Muscle layer of duodenum (tissue), 2 donors: ENCODE data around the gene TPP1.
A peak's percentile ranks its signal among the peaks of the same experiment; 100 is the strongest.

Experiments used
- H3K27ac ChIP-seq: one replicate; pipeline ENCODE4 v1.7.0; 2013; ENCODE audit warnings: mild to moderate bottlenecking, low read length
- H3K27me3 ChIP-seq: one replicate; pipeline ENCODE4 v1.7.0; 2013; ENCODE audit warnings: low read depth, mild to moderate bottlenecking, control low read depth, low read length
- H3K36me3 ChIP-seq, 2 donors: one replicate each; pipeline ENCODE4 v1.7.0; 2013; ENCODE audit warnings: low read length in 2 of 2, control low read depth in 1 of 2, mild to moderate bottlenecking in 1 of 2; ENCODE audit not compliant: insufficient read depth in 2 of 2, control insufficient read depth in 1 of 2
- H3K4me1 ChIP-seq, 2 donors: one replicate each; pipeline ENCODE4 v1.7.0; 2013; ENCODE audit warnings: low read length in 2 of 2, mild to moderate bottlenecking in 2 of 2, control low read depth in 1 of 2, moderate library complexity in 1 of 2; ENCODE audit not compliant: insufficient read depth in 2 of 2, control insufficient read depth in 1 of 2
- H3K4me3 ChIP-seq, 2 donors: one replicate each; pipeline ENCODE4 v1.7.0; 2013; ENCODE audit warnings: low read length in 2 of 2, low read depth in 1 of 2, mild to moderate bottlenecking in 1 of 2
- H3K9me3 ChIP-seq, 2 donors: one replicate each; pipeline ENCODE4 v1.7.0; 2013; ENCODE audit warnings: low read length in 2 of 2, control low read depth in 1 of 2, mild to moderate bottlenecking in 1 of 2; ENCODE audit not compliant: control insufficient read depth in 1 of 2
- donor health status: healthy.

The TPP1 gene

DNA sequence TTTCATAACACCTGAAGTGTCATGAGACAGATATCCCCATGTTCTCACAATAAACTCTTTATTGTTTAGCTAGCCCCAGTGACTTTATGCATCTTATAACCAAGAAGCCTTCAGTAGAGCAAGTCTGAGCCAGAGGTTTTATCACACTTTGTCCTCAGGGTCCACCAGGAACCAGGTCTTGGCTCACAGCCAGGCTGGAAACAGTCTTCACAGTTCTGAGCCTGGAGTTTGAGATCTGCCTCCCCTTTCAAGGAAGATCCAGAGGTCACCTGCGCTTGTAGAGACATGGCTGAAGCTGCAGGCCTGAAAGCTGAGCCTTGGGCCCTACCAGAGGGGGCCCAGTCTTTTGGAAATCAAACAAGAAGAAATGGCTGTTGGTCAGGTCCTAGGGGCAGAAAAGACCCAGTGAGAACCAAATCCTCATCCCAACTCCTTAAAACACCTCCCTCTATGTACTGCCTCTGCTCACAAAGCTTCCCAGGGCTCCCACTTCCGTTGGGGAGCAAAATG lies 19.3 kb downstream of the TPP1 start:
- Histone ChIP-seq H3K36me3 (peaks cover 32 to 44% of the 10 kb centered on the region in 2 donors), H3K27me3 (no peaks in the 10 kb centered on the region), H3K4me1 (peaks cover 14 to 48% of the 10 kb centered on the region in 2 donors), H3K4me3 (no peak overlapping the region), H3K27ac (no peak overlapping the region), H3K9me3 (no peaks in the 10 kb centered on the region)

DNA sequence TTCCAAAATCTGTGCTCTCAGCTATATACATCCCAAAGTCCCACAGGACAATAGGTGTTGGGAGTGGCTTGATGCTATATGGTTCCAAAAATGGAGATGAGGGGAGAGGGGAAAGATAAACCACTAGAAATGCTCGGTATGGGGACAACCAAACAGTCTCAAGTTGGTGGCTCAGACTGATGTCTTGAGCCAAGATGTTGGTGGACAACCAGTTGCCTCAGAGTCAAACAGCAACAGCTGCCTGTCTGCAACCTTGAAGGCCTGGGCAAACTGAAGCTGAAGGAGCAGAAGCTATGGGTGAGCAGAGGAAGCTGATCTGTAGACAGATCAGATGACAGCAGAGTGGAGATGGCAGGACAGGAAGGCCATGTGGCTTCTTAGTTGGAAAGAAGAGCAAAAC lies 19.8 kb downstream of the TPP1 start:
- Histone ChIP-seq H3K27ac (no peak overlapping the region), H3K9me3 (no peaks in the 10 kb centered on the region), H3K27me3 (no peaks in the 10 kb centered on the region), H3K4me3 (no peak overlapping the region), H3K36me3 (peaks cover 33 to 46% of the 10 kb centered on the region in 2 donors), H3K4me1 (peaks cover 10 to 45% of the 10 kb centered on the region in 2 donors)

DNA sequence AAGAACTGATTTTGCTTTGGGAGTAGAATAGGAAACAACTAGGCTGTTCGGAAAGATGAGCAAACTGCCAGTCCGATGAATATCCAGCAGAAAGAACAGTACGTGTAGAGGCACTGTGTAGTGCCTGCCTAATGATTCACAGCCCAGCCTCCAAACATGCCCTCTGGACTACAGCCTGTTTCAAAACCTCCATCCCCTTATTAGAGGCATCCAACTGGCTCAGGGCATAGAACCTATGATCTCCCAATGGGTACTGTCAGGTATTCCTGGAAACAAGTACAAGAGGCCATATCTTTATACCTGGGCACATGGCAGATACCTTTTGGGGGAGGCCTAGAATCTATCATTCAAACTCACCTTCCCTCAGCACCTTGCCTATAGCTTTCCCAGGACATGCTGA lies 20.7 kb downstream of the TPP1 start:
- peaks cover 38 to 53% of the 10 kb centered on the region in 2 donors for H3K36me3 ChIP-seq
- H3K9me3 ChIP-seq: no peaks in the 10 kb centered on the region
- peaks cover 10 to 45% of the 10 kb centered on the region in 2 donors for H3K4me1 ChIP-seq
- H3K27me3 ChIP-seq: no peaks in the 10 kb centered on the region
- H3K4me3 ChIP-seq: no peak overlapping the region
- H3K27ac ChIP-seq: no peak overlapping the region

DNA sequence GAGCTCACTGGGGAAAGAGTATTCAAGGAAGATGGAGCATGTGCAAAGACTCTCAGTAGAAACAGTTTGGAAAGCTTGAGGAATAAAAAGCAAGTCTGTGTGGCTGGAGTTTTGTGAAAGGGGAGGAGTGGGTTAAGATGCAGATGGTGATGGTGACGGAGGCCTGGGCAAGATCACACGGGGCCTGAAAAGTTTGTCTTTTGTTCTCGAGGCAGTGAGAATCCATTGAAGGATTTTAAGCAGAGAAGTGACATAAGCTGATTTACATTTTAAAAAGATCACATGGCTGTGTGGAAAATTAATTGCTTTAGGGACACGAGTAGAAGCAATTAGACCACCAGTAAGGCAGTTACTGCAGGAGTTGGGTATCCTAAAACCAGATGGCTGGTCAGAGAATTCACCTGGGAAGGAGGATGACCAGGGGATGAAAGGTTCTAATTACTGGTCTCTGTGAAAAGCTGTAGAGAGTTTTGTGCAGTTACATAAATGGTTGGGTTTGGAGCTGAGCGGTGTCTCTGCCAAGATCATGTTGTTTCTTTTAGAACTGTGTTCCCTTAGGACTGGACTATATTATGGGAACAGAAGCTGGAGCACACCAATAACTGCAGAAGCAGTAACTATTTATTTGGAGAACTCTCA lies 22.9 kb downstream of the TPP1 start:
- H3K4me1 ChIP-seq: peaks cover 0 to 28% of the 10 kb centered on the region in 2 donors
- no peaks in the 10 kb centered on the region for H3K27me3 ChIP-seq
- no peak overlapping the region for H3K4me3 ChIP-seq
- peaks cover 41 to 61% of the 10 kb centered on the region in 2 donors for H3K36me3 ChIP-seq
- no peaks in the 10 kb centered on the region for H3K9me3 ChIP-seq
- H3K27ac ChIP-seq: peak overlapping the region; percentile 41

DNA sequence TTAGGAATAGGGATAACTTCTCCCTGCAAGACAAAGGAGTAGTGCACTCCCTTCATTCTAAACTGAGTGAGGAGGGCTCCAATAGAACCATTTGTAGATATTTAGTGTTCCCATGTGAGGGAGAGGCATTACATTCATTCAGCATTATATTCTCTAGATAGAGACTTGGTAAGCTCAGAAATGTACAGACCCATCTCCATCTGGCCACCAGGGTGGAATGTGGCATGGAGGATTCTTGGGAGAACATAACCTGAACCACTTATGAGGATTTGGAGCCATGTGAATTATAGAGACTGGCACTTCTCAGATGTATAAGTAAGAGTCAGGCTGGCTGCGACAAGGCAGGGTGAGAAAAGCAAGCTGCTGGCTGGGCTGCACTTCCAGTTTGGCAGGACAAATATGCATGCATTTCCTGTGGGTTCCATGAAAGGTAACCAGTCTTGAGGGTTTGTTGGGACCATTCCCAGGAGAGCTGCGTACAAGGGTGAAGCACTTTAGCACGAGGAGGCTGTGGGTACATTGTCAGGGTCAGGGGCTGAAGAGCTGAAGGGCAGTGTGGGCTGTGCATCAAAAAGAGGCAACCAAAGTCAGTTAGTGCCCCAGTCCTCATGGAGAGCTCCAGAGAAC lies 25.0 kb downstream of the TPP1 start:
- Histone ChIP-seq H3K27me3 (no peaks in the 10 kb centered on the region), H3K36me3 (peaks cover 20 to 43% of the 10 kb centered on the region in 2 donors), H3K9me3 (no peaks in the 10 kb centered on the region), H3K4me1 (peaks cover 0 to 19% of the 10 kb centered on the region in 2 donors), H3K4me3 (no peak overlapping the region), H3K27ac (no peak overlapping the region)

DNA sequence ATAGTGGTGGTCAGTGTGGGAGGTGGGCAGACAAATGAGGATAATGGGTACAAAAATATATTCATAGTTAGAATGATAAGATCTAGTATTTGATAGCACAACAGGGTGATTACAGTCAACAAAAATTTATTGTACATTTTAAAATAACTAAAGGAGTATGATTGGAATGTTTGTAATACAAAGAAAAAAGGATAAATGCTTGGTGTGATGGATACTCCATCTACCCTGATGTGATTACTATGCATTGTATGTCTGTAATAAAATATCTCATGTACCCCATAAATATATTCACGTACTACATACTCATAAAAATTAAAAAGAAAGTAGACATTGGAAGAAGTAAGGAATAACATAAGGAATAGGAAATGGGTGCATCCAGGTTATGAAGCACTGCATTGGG lies 31.2 kb downstream of the TPP1 start:
- Histone ChIP-seq H3K4me1 (peaks cover 0 to 19% of the 10 kb centered on the region in 2 donors), H3K27ac (no peak overlapping the region), H3K36me3 (peaks cover 6 to 9% of the 10 kb centered on the region in 2 donors), H3K4me3 (no peak overlapping the region), H3K27me3 (no peaks in the 10 kb centered on the region), H3K9me3 (no peaks in the 10 kb centered on the region)

DNA sequence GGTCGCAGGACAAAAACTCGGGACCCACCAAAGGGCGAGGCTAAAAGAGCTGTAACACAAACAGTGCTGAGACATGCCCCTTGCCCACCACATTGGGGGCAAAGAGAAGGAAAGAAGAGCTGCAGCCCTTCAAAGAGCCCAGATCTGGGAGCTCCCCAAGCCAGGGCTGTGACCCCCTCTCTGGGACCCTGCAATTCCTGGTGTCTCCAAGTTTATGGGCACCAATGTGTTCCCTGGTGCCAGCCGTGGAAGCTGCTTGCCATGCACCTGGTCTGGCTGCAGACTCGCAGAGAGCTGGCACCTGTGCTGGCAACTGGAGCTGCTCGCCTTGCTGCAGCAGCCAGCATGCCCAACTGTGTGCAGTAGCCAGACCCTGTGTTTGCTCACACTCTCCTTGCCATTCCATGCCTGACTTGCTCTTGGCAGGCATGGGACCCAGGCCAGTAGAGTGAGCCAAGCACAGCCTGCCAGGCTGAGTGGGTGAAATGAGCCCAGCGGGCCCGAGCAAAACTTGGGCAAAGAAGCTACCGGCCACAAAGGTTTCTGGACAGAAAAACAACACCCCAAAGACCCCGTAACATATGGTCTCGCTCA lies 31.8 kb downstream of the TPP1 start:
- Histone ChIP-seq H3K27ac (no peak overlapping the region), H3K4me3 (no peak overlapping the region), H3K27me3 (no peaks in the 10 kb centered on the region), H3K36me3 (peaks cover 6 to 9% of the 10 kb centered on the region in 2 donors), H3K9me3 (no peaks in the 10 kb centered on the region), H3K4me1 (peaks cover 0 to 19% of the 10 kb centered on the region in 2 donors)

DNA sequence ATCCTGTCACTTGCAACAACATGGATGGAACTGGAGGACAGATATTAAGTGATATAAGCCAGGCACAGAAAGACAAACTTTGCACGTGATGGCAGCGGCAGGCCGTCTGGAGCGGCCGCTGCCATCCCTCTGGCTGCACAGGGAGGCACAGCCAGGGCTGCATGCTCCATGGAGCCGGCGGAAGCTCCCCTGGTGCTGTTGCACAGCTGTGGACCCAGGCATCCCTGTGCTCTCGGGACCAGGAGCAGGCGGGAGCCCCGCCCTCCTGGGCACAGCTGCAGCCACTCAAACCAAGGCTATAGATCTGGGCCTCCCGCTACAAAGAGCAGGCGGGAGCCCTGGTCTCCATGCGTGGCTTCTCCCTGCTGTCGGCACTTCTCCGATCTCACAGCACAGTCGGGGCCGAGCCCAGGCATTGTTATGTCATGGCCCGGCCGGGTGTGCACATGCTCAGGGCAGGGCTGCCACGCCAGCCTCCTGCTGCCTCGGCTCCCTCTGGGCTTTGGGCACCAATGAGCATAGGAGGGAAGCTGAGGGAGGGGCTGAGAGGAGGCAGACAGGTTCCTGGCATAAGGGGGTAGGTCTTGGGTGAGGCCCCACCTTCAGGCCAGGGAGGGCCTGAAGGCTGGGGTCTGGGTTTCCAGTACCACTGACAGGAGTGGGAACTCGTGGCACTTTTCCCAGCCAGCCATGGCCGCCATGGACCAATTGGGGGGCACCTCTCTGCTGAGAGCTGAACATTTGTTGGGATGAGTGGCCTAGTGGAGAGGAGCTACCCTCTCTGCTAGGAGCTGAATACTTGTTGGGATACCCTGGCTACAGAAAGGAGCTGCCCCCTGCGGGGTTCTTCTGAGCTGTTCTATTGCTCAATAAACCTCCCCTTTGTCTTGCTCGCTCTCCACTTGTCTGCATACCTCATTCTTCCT lies 32.5 kb downstream of the TPP1 start:
- H3K9me3 ChIP-seq: no peaks in the 10 kb centered on the region
- H3K4me1 ChIP-seq: peaks cover 0 to 19% of the 10 kb centered on the region in 2 donors
- peaks cover 2 to 4% of the 10 kb centered on the region in 2 donors for H3K36me3 ChIP-seq
- H3K27me3 ChIP-seq: no peaks in the 10 kb centered on the region
- peak overlapping the region in 1 of 2 donors; percentile 23 for H3K4me3 ChIP-seq
- H3K27ac ChIP-seq: no peak overlapping the region

DNA sequence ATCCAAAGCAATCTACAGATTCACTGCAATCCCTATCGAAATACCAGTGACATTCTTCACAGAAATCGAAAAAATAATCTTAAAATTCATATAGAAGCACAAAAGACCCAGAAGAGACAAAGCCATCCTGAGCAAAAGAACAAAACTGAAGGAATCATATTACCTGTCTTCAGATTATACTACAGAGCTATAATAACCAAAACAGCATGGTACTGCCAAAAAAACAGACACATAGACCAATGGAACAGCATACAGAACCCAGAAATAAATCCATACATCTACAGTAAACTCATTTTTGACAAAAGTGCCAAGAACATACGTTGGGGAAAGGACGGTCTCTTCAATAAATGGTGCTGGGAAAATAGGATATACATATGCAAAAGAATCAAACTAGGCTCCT lies 34.7 kb downstream of the TPP1 start:
- no peaks in the 10 kb centered on the region for H3K9me3 ChIP-seq
- no peak overlapping the region for H3K27ac ChIP-seq
- no peaks in the 10 kb centered on the region for H3K36me3 ChIP-seq
- no peak overlapping the region for H3K4me3 ChIP-seq
- peaks cover 0 to 19% of the 10 kb centered on the region in 2 donors for H3K4me1 ChIP-seq
- no peaks in the 10 kb centered on the region for H3K27me3 ChIP-seq

DNA sequence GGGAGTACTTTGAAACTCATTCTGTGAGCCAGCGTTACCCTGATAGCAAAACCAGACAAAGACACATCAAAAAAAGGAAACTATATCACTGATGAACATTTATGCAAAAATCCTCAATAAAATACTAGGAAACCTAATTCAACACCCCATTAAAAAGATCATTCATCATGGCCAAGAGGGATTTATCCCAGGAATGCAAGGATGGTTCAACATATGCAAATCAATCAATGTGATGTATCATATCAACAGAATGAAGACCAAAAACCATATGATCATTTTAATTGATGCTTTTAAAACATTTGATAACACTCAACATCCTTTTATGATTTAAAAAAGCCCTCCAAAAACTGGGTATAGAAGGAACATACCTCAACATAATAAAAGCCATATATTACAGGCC lies 35.6 kb downstream of the TPP1 start:
- no peaks in the 10 kb centered on the region for H3K9me3 ChIP-seq
- no peak overlapping the region for H3K4me3 ChIP-seq
- H3K27ac ChIP-seq: no peak overlapping the region
- H3K4me1 ChIP-seq: peaks cover 0 to 19% of the 10 kb centered on the region in 2 donors
- no peaks in the 10 kb centered on the region for H3K27me3 ChIP-seq
- H3K36me3 ChIP-seq: no peaks in the 10 kb centered on the region

DNA sequence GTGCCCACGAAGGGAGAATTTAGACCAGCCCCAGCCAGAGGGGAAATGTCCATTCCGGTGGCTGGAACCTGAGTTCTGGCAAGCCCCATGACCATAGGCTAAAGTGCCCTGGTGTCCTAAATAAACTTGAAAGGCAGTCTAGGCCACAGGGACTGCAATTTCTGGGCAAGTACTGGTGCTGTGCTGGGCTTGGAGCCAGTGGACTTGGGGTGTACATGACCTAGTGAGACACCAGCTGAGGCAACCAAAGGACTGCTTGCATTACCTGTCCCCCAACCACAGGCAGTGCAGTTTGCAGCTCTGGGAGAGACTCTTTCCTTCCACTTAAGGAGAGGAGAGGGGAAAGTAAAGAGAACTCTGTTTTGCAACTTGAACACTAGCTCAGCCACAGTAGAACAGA lies 39.5 kb downstream of the TPP1 start:
- Histone ChIP-seq H3K27ac (no peak overlapping the region), H3K36me3 (no peaks in the 10 kb centered on the region), H3K27me3 (no peaks in the 10 kb centered on the region), H3K4me1 (peaks cover 6 to 20% of the 10 kb centered on the region in 2 donors), H3K4me3 (no peak overlapping the region), H3K9me3 (no peaks in the 10 kb centered on the region)
